ENCODE results near the gene ADGRL4. TPM values are rescaled to one million over a fixed set of nuclear protein-coding genes. Genes with fewer than 3 reads are reported as not detected.

Gene ADGRL4
- 10 to 100 TPM; 13.3 to 41.1 (median 17.7) TPM for total RNA-seq
- polyA plus RNA-seq = 10 to 100 TPM in 1 of 2 donors, 1 to 10 TPM in 1; 9.0 to 19.9 TPM
- long read RNA-seq, donor 1, transcript ADGRL4-201 (15 exons, 3,527 nt) = major isoform, 36 of 45 reads
- long read RNA-seq, donor 1, partial matches to known transcripts = 2 of 45 reads
- long read RNA-seq, donor 1, other reads (novel, unspliced or antisense) = 7 of 45 reads
- long read RNA-seq, donor 2, transcript ADGRL4-201 (15 exons, 3,527 nt) = major isoform, 113 of 125 reads
- long read RNA-seq, donor 2, partial matches to known transcripts = 5 of 125 reads
- long read RNA-seq, donor 2, other reads (novel, unspliced or antisense) = 7 of 125 reads
- long read RNA-seq, donor 3, transcript ADGRL4-201 (15 exons, 3,527 nt) = major isoform, 32 of 34 reads
- long read RNA-seq, donor 3, partial matches to known transcripts = 1 of 34 reads
- long read RNA-seq, donor 3, other reads (novel, unspliced or antisense) = 1 of 34 reads

- Histone ChIP-seq H3K4me1 (peaks cover 0 to 13% (median 0%) of the 10 kb centered on the region in 12 donors), H3K4me3 (peak within 1 kb of the TSS; percentile 9 to 65 (median 54)), H3K9me3 (no peaks in the 10 kb centered on the region), H3K36me3 (no peaks in the 10 kb centered on the region), H3K27me3 (peaks cover 0 to 9% (median 0%) of the 10 kb centered on the region in 9 donors), H3K27ac (peak within 1 kb of the TSS; percentile 68 to 93 (median 87))
- intact Hi-C loops (cut with DNase I) = loop anchor here in 2 of 10 donors (10.0 kb wide), 2 partner anchors 78 to 188 kb away; no protein-coding TSS in a partner anchor
- DNase-seq (peak; percentile 63 to 77 (median 75)), ATAC-seq (peak; percentile 85 to 98 (median 93))
- peak in 1 of 2 donors; percentile 54 for TF ChIP-seq POLR2A (IDR thresholded peaks at IDR 0.05)
- TF ChIP-seq CTCF (IDR thresholded peaks at IDR 0.05) = no peak
- WGBS, 4 donors = 3 to 4% (median 4%) methylated on average over 27 to 35 of the region's 35 CpGs
Observed at GRCh38 chr1:79006564-79006963, at the start of gene ADGRL4. Gene ADGRL4 (minus strand): TSS chr1:79006730. CDS start chr1:79006654, 76 bp downstream.

- ATAC-seq (no peak), DNase-seq (no peak)
- Histone ChIP-seq H3K4me1 (no peaks in the 10 kb centered on the region), H3K9me3 (peaks cover 0 to 37% (median 12%) of the 10 kb centered on the region in 12 donors), H3K4me3 (no peak overlapping the region), H3K36me3 (no peaks in the 10 kb centered on the region), H3K27ac (no peak overlapping the region), H3K27me3 (no peaks in the 10 kb centered on the region)
- TF ChIP-seq CTCF (IDR thresholded peaks at IDR 0.05) (no peak), POLR2A (IDR thresholded peaks at IDR 0.05) (no peak)
- 94 to 97% (median 97%) methylated on average over 15 of the region's 15 CpGs for WGBS, 4 donors
- intact Hi-C loops (cut with DNase I) = no loop called here
Observed at GRCh38 chr1:79055856-79056255, 49.3 kb upstream of the ADGRL4 start.

- peaks cover 0 to 20% (median 9%) of the 10 kb centered on the region in 12 donors for H3K9me3 ChIP-seq
- no peaks in the 10 kb centered on the region for H3K4me1 ChIP-seq
- no peaks in the 10 kb centered on the region for H3K36me3 ChIP-seq
- H3K27me3 ChIP-seq = no peaks in the 10 kb centered on the region
- ATAC-seq = no peak
- DNase-seq = no peak
- TF ChIP-seq CTCF (IDR thresholded peaks at IDR 0.05) = no peak
- no peak for TF ChIP-seq POLR2A (IDR thresholded peaks at IDR 0.05)
- WGBS, 4 donors = 36 to 62% (median 44%) methylated on average over 4 of the region's 4 CpGs
- H3K4me3 ChIP-seq = peak overlapping the region in 10 of 12 donors; percentile 11 to 54 (median 41)
- peak overlapping the region in 1 of 12 donors; percentile 7 for H3K27ac ChIP-seq
- intact Hi-C loops (cut with DNase I) = no loop called here
Observed at GRCh38 chr1:79052829-79053449, 46.4 kb upstream of the ADGRL4 start.
